ENCODE measurements around the gene AASDH. TPM values are rescaled to one million over a fixed set of nuclear protein-coding genes. Genes with fewer than 3 reads are reported as not detected.
"Not testable (repeated sequence)": the region's sequence is repeated elsewhere in the genome, so short reads cannot be mapped to it uniquely, and the experiment has no call there.

AASDH gene
- total RNA-seq, 1 experiment from 2014 or later: 4.8 TPM

DNA sequence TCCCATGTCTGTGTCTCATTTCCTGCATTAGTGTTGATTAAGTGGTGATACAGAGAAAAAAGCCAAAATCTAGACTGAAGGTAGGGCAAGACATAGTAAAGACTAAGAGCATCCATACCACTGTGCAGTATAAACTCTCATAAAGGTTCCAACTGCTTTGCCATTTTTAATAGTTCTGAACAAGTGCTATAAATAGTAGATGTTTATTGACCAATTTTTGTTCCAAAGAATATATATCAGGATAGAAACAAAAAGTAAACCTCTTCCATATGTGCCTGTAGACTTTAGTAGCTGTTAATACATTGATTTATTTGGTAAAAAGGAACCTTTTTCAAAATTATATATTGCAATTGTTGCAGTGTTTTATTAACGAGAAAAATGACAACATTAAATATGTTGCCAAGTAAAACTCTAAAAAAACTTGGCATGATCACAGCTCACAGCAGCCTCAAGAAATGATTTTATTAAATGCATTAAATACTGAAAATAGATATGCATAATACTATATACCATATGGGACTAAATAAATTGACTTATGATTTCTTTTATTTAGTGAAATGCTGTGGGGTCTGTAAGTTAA, 22.3 kb upstream of the AASDH start:
- Histone ChIP-seq H3K9me3 (no peaks in the 10 kb centered on the region), H3K36me3 (peaks cover 23% of the 10 kb centered on the region), H3K4me3 (no peak overlapping the region), H3K27me3 (no peaks in the 10 kb centered on the region)
- DNase-seq: no peak

DNA sequence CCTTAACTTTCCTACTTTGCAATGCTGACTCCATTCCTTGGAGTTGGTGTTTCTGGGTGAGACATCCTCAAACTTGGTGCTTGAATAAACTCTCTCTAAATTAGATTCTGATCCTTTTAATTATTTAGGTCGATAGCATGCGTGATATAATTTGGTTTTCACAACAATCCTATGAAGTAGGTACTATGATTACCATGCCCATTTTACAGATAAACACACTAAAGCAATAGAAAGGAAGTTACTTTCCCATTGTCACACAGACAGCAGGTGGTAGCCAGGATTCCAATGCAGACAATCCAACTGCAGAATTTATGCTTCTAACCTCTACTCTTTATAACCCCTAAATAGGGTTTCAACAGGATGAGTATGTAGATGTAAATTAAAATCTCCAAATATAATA, 21.7 kb upstream of the AASDH start:
- DNase-seq: no peak
- H3K36me3 ChIP-seq: peaks cover 26% of the 10 kb centered on the region
- no peaks in the 10 kb centered on the region for H3K27me3 ChIP-seq
- no peak overlapping the region for H3K4me3 ChIP-seq
- H3K9me3 ChIP-seq: no peaks in the 10 kb centered on the region

DNA sequence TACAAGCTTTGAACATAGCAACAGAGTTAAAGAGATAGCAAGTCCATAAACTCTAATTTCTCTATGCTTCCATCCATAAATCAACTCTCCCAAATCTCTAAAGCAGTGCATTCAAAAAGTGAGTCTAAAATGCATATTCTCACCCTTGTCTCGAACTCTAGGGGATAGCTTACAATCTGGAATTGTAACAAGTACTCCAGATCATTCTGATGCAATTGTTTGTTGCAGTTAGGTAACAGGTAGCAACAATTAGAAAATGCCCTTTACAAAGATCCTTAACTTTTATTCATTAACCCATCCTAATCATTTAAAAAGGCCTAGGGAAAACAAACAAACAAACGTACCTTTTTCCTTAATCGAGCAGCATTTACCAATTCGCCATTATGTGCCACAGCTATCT, 18.9 kb upstream of the AASDH start:
- no peaks in the 10 kb centered on the region for H3K9me3 ChIP-seq
- no peaks in the 10 kb centered on the region for H3K27me3 ChIP-seq
- H3K36me3 ChIP-seq: peaks cover 32% of the 10 kb centered on the region
- H3K4me3 ChIP-seq: no peak overlapping the region
- no peak for DNase-seq

DNA sequence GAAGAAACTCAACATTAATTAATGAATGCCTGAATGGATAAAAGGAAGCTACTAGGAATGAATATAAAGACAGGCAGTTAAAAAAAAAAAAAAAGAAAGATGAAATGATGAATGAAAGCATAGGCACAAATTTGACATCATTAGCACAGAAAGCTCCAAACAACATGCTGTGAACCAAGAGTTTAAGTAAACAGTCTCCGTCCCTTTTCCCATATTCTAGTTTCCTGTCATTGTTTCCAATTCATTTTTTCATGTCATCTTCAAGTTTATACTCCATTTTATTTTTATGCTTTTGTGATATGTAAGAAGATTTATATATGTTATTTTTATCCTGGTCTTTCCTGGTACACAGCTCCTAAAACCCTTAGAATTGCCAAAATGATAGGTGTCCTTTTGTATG, 17.7 kb upstream of the AASDH start:
- Histone ChIP-seq H3K4me3 (no peak overlapping the region), H3K9me3 (no peaks in the 10 kb centered on the region), H3K36me3 (peaks cover 40% of the 10 kb centered on the region), H3K27me3 (no peaks in the 10 kb centered on the region)
- no peak for DNase-seq

DNA sequence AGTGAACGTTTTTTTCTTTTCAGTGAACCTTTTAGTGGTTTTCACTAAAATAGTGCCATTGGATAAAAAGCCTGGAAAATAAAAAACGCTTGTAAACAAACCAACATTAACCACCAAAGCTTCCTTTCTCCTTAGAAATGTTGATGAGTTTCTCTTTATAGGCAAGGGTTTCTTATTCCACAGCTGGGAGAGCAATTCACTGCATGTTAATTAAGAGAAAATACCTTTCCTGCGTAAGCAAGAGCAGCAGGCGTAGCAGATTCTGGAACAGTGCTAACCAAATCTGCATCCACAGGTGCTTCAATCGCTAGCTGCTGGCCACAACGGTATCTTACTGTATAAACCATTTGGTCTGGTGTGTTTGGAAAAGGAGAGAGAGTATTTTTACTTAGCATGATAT, 13.3 kb upstream of the AASDH start:
- H3K9me3 ChIP-seq: no peaks in the 10 kb centered on the region
- peaks cover 38% of the 10 kb centered on the region for H3K36me3 ChIP-seq
- H3K4me3 ChIP-seq: no peak overlapping the region
- no peak for DNase-seq
- no peaks in the 10 kb centered on the region for H3K27me3 ChIP-seq

DNA sequence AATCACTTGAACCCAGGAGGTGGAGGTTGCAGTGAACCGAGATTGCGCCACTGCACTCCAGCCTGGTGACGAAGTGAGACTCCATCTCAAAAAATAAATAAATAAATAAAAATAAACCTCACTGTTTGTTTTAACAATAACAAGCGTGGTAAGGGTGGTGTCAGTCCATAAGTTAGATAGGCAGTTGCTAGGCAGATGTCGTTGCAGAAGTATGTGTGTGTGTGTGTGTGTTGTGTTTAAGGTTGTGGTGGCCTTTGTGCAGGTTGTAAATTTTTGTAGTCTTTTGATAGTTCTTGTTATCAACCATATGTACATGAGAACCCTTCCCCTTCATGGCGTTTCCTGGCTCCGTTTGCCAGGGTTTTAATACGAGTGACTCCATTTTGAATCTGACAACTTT, 4.0 kb upstream of the AASDH start:
- DNase-seq: no peak
- H3K27me3 ChIP-seq: no peaks in the 10 kb centered on the region
- H3K4me3 ChIP-seq: no peak overlapping the region
- H3K36me3 ChIP-seq: peaks cover 8% of the 10 kb centered on the region
- no peaks in the 10 kb centered on the region for H3K9me3 ChIP-seq

DNA sequence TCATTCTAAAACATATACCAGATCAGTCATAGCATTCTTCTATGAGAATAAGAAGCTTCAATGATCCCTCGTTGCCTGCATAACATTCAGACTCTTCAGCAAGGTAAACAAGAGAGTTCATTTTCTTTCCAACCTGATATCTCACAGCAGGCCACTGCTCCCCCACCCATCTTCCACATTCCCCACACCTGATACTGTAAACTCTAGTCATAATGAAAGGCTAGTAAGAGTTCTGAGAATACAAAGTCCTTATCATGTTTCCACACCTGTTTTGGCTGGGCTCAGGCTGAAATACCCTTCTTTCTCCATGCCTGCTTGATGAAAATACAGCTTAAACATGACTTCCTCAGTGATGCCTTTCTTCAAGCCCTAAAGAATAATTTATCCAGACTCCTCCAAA, 2.3 kb upstream of the AASDH start:
- peaks cover 2% of the 10 kb centered on the region; the same call in 1 of the 2 replicates for H3K36me3 ChIP-seq
- no peaks in the 10 kb centered on the region for H3K27me3 ChIP-seq
- no peak overlapping the region for H3K4me3 ChIP-seq
- no peak for DNase-seq
- H3K9me3 ChIP-seq: no peaks in the 10 kb centered on the region

DNA sequence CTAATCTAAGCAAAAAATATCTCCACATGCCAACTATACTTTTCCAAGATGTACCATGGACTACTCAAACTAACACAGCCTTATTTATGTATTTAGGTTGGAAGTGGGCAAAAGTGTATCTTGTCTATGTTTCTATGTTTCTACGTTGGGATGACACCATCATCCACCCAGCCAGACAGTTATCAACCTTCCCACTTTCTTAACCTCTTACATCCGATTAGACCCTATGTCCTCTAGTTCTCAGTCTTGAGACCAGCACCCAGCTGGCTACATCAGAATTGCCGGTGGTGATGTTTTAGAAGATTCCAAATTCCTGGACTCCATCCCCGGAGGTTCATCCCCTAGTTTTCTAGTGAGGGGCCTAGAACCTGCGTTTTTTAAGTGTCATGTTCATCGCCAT, 1.0 kb upstream of the AASDH start:
- DNase-seq: no peak
- Histone ChIP-seq H3K36me3 (no peaks in the 10 kb centered on the region), H3K4me3 (peak overlapping the region; percentile 91), H3K9me3 (no peaks in the 10 kb centered on the region), H3K27me3 (no peaks in the 10 kb centered on the region)

DNA sequence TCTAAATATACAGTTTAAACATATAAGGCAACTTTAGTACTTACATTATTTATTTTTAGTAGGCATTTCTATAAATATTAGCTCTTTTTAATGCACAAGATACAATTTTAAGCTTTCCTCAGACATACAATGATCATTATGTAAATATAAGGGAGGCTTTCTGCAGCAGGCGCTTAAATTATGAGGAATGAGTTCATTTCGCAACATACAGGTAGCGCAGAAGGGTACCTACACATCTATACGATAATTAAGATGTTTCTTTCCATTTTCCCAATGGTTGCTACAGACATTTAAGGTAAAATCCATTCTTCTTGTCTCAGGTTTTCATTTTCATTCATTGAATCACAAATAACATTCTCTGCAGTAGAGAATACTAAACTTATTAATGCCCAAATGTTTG, 1.2 kb downstream of the AASDH start:
- Histone ChIP-seq H3K27me3 (no peaks in the 10 kb centered on the region), H3K36me3 (no peaks in the 10 kb centered on the region), H3K9me3 (no peaks in the 10 kb centered on the region), H3K4me3 (peak overlapping the region; percentile 91)
- DNase-seq: no peak

DNA sequence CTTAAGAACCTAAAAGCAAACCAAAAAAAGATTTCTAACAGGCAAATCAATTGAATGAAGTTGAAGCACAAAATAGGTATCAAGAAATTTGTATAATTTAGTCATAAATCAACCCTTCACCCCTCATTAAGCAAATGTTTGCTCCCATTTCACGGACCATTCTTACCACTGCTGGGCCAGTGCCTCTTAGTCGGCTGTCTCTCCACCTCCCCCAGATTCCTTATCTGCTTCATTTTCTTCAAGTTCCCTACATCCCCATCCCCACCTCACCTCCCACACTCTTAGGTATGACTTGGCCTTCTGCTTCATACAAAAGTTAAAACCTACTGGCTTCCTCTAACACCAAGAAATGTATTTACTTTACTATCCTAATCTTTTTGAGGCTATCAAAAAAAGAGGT, 11.8 kb downstream of the AASDH start:
- H3K36me3 ChIP-seq: no peaks in the 10 kb centered on the region
- H3K27me3 ChIP-seq: no peaks in the 10 kb centered on the region
- no peak for DNase-seq
- no peak overlapping the region for H3K4me3 ChIP-seq
- no peaks in the 10 kb centered on the region for H3K9me3 ChIP-seq

DNA sequence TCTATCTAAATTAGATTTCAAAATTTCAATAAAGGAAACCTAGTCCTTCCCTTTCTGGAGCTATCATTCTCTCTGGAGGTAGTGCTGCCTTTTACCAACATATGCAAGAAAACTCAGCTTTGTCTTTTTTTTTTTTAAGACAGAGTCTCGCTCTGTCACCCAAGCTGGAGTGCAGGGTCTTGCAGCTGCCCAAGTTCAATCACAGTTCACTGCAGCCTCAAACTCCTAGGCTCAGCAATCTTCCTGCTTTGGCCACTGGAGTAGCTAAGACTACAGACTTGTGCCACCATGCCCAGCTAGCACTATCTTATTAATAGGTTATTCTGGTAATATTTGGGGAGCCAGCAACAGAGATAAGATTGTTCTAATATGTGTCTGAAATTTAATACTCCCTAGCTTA, 12.3 kb downstream of the AASDH start:
- no peaks in the 10 kb centered on the region for H3K27me3 ChIP-seq
- no peak for DNase-seq
- no peak overlapping the region for H3K4me3 ChIP-seq
- H3K9me3 ChIP-seq: no peaks in the 10 kb centered on the region
- H3K36me3 ChIP-seq: no peaks in the 10 kb centered on the region

DNA sequence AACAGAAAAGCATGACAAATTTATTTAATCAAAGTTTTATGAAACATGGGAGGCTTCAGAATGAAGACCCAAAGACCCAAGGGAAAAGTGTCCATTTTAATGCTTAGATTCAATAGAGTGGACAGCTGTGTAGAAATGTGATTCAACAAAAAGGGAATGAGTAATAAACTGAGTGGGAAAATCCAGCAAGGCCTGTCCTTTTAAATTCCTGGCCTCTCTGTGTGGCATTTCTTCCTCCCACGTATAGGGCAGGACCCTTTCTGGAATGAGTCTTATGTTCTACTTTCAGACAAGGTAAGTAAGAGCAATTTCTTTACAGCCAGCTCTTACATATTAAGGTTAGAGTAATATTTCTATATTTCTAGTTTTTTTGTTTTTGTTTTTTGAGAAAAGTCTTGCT, 14.5 kb downstream of the AASDH start:
- Histone ChIP-seq H3K4me3 (no peak overlapping the region), H3K9me3 (no peaks in the 10 kb centered on the region), H3K36me3 (no peaks in the 10 kb centered on the region), H3K27me3 (no peaks in the 10 kb centered on the region)
- no peak for DNase-seq

DNA sequence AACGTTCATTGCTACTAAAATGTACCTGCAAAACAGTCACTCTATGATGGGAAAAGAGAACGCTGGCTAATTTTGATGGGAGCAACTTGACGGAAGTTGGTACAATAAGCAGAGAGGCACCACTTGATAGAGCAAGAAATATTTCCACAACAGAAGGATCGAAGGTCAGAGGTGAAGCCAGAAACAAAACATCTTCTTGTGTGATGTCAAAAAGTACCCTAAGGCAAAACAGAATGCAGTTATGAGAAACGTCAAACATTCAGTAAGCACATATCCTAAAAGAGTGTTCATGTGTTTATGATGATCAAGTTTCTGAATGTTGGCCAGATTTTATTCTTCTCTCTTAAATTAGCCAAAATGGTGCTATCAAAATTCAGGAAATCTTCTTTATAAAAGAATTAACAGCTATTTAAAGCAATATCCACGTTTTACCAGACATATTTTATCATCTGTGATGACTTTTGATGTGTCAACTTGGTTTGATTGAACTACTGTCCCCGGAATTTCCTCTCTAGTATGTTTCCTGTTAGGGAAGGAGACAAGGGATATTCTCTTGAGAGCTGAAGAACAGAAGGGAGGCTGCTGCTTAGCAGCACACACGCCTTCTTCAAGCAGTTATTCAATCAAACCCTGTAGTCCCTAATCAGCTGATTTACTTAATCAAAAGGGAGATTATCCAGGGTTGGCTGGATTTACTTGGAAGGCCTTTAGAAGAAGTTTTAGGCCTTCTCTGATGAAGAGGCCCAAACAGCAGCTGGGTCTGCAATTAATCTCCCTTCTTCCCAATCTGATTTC, 15.7 kb downstream of the AASDH start:
- H3K9me3 ChIP-seq: no peaks in the 10 kb centered on the region
- H3K27me3 ChIP-seq: no peaks in the 10 kb centered on the region
- DNase-seq: no peak
- no peak overlapping the region for H3K4me3 ChIP-seq
- no peaks in the 10 kb centered on the region for H3K36me3 ChIP-seq

DNA sequence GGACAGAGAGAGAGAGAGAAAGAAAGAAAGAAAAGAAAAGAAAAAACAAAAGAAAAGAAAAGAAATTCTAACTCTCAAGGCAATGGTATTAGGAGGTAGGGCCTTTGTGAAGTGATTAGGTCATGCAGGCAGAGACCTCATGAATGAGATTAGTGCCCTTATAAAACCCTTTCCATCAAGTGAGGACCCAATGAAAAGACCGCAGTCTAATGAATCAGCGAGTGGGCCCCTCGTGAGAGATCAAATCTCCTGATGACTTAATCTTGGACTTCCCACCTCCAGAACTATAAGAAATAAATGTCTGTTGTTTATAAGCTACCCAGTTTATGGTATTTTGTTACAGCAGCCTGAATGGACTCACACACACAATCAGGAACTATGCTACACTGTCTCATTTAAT, 16.9 kb downstream of the AASDH start:
- no peak for DNase-seq
- Histone ChIP-seq H3K9me3 (no peaks in the 10 kb centered on the region), H3K27me3 (no peaks in the 10 kb centered on the region), H3K36me3 (no peaks in the 10 kb centered on the region), H3K4me3 (no peak overlapping the region)

DNA sequence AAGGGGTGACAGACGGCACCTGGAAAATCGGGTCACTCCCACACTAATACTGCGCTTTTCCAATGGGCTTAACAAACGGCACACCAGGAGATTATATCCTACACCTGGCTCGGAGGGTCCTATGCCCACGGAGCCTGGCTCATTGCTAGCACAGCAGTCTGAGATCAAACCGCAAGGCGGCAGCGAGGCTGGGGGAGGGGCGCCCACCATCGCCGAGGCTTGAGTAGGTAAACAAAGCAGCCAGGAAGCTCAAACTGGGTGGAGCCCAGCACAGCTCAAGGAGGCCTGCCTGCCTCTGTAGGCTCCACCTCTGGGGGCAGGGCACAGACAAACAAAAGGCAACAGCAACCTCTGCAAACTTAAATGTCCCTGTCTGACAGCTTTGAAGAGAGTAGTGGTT, 24.3 kb downstream of the AASDH start:
- not testable (repeated sequence) for H3K27me3 ChIP-seq, H3K9me3 ChIP-seq, H3K36me3 ChIP-seq, DNase-seq, H3K4me3 ChIP-seq

DNA sequence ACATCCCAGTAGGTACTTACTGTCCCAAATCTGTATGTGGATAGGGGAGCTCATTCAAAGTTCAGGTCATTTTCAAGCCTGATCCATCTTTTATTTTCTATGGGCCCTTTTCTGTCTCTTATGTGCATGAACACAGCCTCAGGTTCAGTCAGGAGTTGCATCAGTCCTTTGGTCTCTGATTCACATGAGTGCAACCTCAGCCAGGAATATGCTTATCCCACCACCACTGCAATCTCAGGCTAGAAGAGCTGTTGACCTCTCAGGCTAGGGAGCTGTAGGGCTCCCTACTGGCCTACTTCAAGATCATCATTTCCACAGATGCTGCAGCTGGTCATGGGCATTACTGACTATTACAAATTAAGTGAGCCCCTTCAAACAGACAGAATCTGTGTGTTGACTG, 27.2 kb downstream of the AASDH start:
- Histone ChIP-seq H3K4me3 (no peak overlapping the region), H3K27me3 (no peaks in the 10 kb centered on the region), H3K9me3 (no peaks in the 10 kb centered on the region), H3K36me3 (no peaks in the 10 kb centered on the region)
- DNase-seq: no peak

DNA sequence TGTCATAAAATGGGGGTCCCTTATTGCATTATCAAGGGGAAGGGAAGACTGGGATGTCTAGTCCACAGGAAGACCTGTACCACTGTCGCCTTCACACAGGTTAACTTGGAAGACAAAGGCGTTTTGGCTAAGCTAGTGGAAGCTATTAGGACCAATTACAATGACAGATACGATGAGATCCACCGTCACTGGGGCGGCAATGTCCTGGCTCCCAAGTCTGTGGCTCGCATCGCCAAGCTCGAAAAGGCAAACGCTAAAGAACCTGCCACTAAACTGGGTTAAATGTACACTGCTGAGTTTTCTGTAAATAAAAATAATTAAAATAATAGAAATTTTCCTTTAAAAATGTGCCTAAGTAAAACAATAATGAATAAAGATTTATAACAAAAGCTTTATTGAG, 30.6 kb downstream of the AASDH start:
- no peak for DNase-seq
- no peak overlapping the region for H3K4me3 ChIP-seq
- no peaks in the 10 kb centered on the region for H3K27me3 ChIP-seq
- H3K36me3 ChIP-seq: no peaks in the 10 kb centered on the region
- H3K9me3 ChIP-seq: no peaks in the 10 kb centered on the region

DNA sequence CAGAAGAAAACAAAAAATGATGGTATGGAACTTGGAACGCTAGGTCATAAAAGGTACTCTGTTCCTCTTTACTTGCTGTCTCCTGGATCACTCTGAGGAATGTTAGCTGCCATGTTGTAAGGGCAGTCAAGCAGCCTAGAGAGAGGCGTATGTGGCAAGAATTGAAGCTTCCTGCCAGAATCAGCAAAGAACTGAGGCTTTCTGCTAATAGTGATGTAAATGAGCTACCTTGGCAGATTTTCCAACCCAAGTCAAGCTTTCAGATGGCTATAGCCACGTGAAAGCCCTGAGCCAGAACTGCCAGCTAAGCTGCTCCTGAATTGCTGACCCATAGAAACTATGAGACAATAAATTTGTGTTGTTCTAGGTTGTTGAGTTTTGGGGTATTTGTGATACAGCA, 38.7 kb downstream of the AASDH start:
- no peaks in the 10 kb centered on the region for H3K9me3 ChIP-seq
- no peak for DNase-seq
- no peak overlapping the region for H3K4me3 ChIP-seq
- no peaks in the 10 kb centered on the region for H3K27me3 ChIP-seq
- H3K36me3 ChIP-seq: no peaks in the 10 kb centered on the region
